Measurements from ENCODE around the gene TMEM109. TPM values are rescaled to one million over a fixed set of nuclear protein-coding genes. Genes with fewer than 3 reads are reported as not detected.

TMEM109 gene
- total RNA-seq, 2 experiments from 2014 or later, result 27.8 to 32.9 TPM

GRCh38 chr11:60950024-60950423 lies 36.1 kb downstream of the TMEM109 start:
- Histone ChIP-seq H3K27me3 (ENCODE audit: control insufficient read depth in 1 of 2, insufficient read depth in 2 of 2, low read length in 2 of 2) (peaks cover 0 to 13% of the 10 kb centered on the region in 2 experiments), H3K4me3 (ENCODE audit: low read length) (peak overlapping the region; percentile 20), H3K36me3 (ENCODE audit: insufficient read depth, low read length) (no peaks in the 10 kb centered on the region), H3K27ac (ENCODE audit: low read depth in 1 of 2, low read length in 2 of 2) (no peak overlapping the region), H3K4me1 (ENCODE audit: insufficient read depth, low read length) (peaks cover 29% of the 10 kb centered on the region), H3K9me3 (ENCODE audit: control insufficient read depth in 1 of 2, insufficient read depth in 1 of 2, low read length in 2 of 2) (no peaks in the 10 kb centered on the region)
- Mint-ChIP-seq H3K4me1 (ENCODE audit: low read depth) (peaks cover 30% of the 10 kb centered on the region), H3K4me3 (peak overlapping the region; percentile 71), H3K27me3 (peaks cover 8% of the 10 kb centered on the region), H3K9me3 (no peaks in the 10 kb centered on the region), H3K27ac (peak overlapping the region; percentile 15), H3K36me3 (ENCODE audit: low read depth) (no peaks in the 10 kb centered on the region)
- TF ChIP-seq, protein P1, sequence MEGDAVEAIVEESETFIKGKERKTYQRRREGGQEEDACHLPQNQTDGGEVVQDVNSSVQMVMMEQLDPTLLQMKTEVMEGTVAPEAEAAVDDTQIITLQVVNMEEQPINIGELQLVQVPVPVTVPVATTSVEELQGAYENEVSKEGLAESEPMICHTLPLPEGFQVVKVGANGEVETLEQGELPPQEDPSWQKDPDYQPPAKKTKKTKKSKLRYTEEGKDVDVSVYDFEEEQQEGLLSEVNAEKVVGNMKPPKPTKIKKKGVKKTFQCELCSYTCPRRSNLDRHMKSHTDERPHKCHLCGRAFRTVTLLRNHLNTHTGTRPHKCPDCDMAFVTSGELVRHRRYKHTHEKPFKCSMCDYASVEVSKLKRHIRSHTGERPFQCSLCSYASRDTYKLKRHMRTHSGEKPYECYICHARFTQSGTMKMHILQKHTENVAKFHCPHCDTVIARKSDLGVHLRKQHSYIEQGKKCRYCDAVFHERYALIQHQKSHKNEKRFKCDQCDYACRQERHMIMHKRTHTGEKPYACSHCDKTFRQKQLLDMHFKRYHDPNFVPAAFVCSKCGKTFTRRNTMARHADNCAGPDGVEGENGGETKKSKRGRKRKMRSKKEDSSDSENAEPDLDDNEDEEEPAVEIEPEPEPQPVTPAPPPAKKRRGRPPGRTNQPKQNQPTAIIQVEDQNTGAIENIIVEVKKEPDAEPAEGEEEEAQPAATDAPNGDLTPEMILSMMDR (IDR thresholded peaks at IDR 0.05), result no peak
- POLR2A ChIA-PET, result interaction anchor here (0.6 to 0.8 kb wide), 3 partner anchors 23 to 152 kb away, joined by 3 to 4 read pairs (median 3); partner anchors contain the start of gene CD5
- CTCF ChIA-PET, result interaction anchor here (1.0 to 1.6 kb wide), 2 partner anchors 11 to 35 kb away, joined by 3 to 5 read pairs; no protein-coding TSS in a partner anchor
- DNase-seq (no peak), ATAC-seq (ENCODE audit: poor library complexity) (no peak)
- intact Hi-C loops (cut with DNase I, micrococcal nuclease), result loop anchor here in 1 of 2 experiments (5.0 kb wide), 1 partner anchor 33 kb away; no protein-coding TSS in a partner anchor

- Histone ChIP-seq H3K27ac (ENCODE audit: low read depth in 1 of 2, low read length in 2 of 2) (no peak overlapping the region), H3K9me3 (ENCODE audit: control insufficient read depth in 1 of 2, insufficient read depth in 1 of 2, low read length in 2 of 2) (no peaks in the 10 kb centered on the region), H3K27me3 (ENCODE audit: control insufficient read depth in 1 of 2, insufficient read depth in 2 of 2, low read length in 2 of 2) (peaks cover 0 to 13% of the 10 kb centered on the region in 2 experiments), H3K4me3 (ENCODE audit: low read length) (peak overlapping the region; percentile 51), H3K36me3 (ENCODE audit: insufficient read depth, low read length) (no peaks in the 10 kb centered on the region), H3K4me1 (ENCODE audit: insufficient read depth, low read length) (peaks cover 29% of the 10 kb centered on the region)
- ATAC-seq (ENCODE audit: poor library complexity) (peak; percentile 33), DNase-seq (peak in 7 of 14 experiments; percentile 22 to 67 (median 52))
- H3K4me1 Mint-ChIP-seq (ENCODE audit: low read depth), result peaks cover 35% of the 10 kb centered on the region
- CTCF ChIA-PET, result no interaction called here
- H3K27ac Mint-ChIP-seq, result no peak overlapping the region
- intact Hi-C loops (cut with DNase I, micrococcal nuclease), result loop anchor here in 1 of 2 experiments (5.0 kb wide), 1 partner anchor 34 kb away; no protein-coding TSS in a partner anchor
- POLR2A ChIA-PET, result interaction anchor here (0.6 kb wide), 1 partner anchor 21 kb away, joined by 4 read pairs; the partner anchor contains the start of gene CD6
- H3K27me3 Mint-ChIP-seq, result peaks cover 8% of the 10 kb centered on the region
- no peaks in the 10 kb centered on the region for H3K9me3 Mint-ChIP-seq
- no peaks in the 10 kb centered on the region for H3K36me3 Mint-ChIP-seq (ENCODE audit: low read depth)
- no peak overlapping the region for H3K4me3 Mint-ChIP-seq
- TF ChIP-seq, protein P1 (IDR thresholded peaks at IDR 0.05), result no peak
These were observed 37.1 kb downstream of the TMEM109 start for GRCh38 chr11:60950933-60951605.

DNA sequence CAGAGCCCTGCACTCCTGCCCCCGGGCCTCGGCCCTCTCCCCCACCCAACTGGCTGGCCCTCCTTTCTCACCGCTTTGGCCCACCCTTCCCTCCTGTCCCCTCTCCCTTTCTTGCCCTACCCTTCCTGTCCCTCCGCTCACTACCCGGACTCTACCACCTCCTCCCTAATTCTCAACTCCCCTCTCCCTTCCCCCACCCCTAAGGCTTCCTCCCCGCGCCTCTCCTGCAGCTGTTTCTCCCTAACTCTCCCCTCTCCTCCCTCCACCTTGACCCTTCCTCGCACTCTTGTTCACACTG lies 37.6 kb downstream of the TMEM109 start:
- intact Hi-C loops (cut with DNase I, micrococcal nuclease), result loop anchor here in 1 of 2 experiments (5.0 kb wide), 1 partner anchor 34 kb away; no protein-coding TSS in a partner anchor
- DNase-seq, result peak in 1 of 14 experiments; percentile 24
- Histone ChIP-seq H3K36me3 (ENCODE audit: insufficient read depth, low read length) (no peaks in the 10 kb centered on the region), H3K27me3 (ENCODE audit: control insufficient read depth in 1 of 2, insufficient read depth in 2 of 2, low read length in 2 of 2) (peaks cover 0 to 13% of the 10 kb centered on the region in 2 experiments), H3K4me3 (ENCODE audit: low read length) (peak overlapping the region; percentile 51), H3K27ac (ENCODE audit: low read depth in 1 of 2, low read length in 2 of 2) (no peak overlapping the region), H3K9me3 (ENCODE audit: control insufficient read depth in 1 of 2, insufficient read depth in 1 of 2, low read length in 2 of 2) (no peaks in the 10 kb centered on the region), H3K4me1 (ENCODE audit: insufficient read depth, low read length) (peaks cover 29% of the 10 kb centered on the region)
- ChIA-PET POLR2A (interaction anchor here (0.6 kb wide), 1 partner anchor 20 kb away, joined by 4 read pairs; the partner anchor contains the start of gene CD6), CTCF (interaction anchor here (1.2 kb wide), 1 partner anchor 36 kb away, joined by 3 read pairs; no protein-coding TSS in a partner anchor)
- ATAC-seq (ENCODE audit: poor library complexity), result peak; percentile 3
- peak overlapping the region; percentile 89 for H3K4me3 Mint-ChIP-seq
- H3K27ac Mint-ChIP-seq, result peak overlapping the region; percentile 79
- no peaks in the 10 kb centered on the region for H3K9me3 Mint-ChIP-seq
- TF ChIP-seq, protein P1 (IDR thresholded peaks at IDR 0.05), result no peak
- H3K27me3 Mint-ChIP-seq, result peaks cover 8% of the 10 kb centered on the region
- no peaks in the 10 kb centered on the region for H3K36me3 Mint-ChIP-seq (ENCODE audit: low read depth)
- peaks cover 35% of the 10 kb centered on the region for H3K4me1 Mint-ChIP-seq (ENCODE audit: low read depth)

Measured in CD4-positive, alpha-beta T cell (primary cell).